Panc1 (cell line): ENCODE data around the gene FAM131A. TPM values are rescaled to one million over a fixed set of nuclear protein-coding genes. Genes with fewer than 3 reads are reported as not detected.

Experiments used
- ATAC-seq: fragments of 200-7000 bp; cut with Tn5 transposase; 2 replicates; pipeline ENCODE4 v1.9.1; 2020; ENCODE audit warnings: mild to moderate bottlenecking, moderate library complexity
- BruUV-seq: library from RNA; stranded (reverse); fragments of 400-500 nt; replicated peaks from 2 replicates; lab custom pipeline; 2021; lab: Mats Ljungman, UMichigan
- CTCF ChIA-PET: fragments of 300-600 bp; sonication (Branson Sonifier 250); formaldehyde crosslinking; loops from one replicate; lab custom pipeline; 2022; ENCODE audit warnings: antibody characterized with exemption; lab: Charles Lee
- POLR2A ChIA-PET: fragments of 300-600 bp; sonication (Branson Sonifier 250); formaldehyde crosslinking; loops from one replicate; lab custom pipeline; 2022; ENCODE audit warnings: antibody characterized with exemption; lab: Charles Lee
- DNase-seq: peaks from one replicate; pipeline ENCODE4 v3.0.0-alpha.2; 2010; ENCODE audit warnings: low read depth, low spot score
- H3K27ac ChIP-seq: 2 replicates; pipeline ENCODE4 v1.5.1; 2011; ENCODE audit warnings: mild to moderate bottlenecking, low read length, inconsistent platforms
- H3K27me3 ChIP-seq: fragments of 200-500 bp; sonication (Bioruptor generic); 2 replicates; pipeline ENCODE4 v1.6.0; 2014; ENCODE audit warnings: low read length, inconsistent platforms; ENCODE audit not compliant: control insufficient read depth, insufficient read depth
- H3K36me3 ChIP-seq: fragments of 200-500 bp; sonication (Bioruptor generic); 2 replicates; pipeline ENCODE4 v1.5.1; 2014; ENCODE audit warnings: inconsistent platforms, mild to moderate bottlenecking, low read length, moderate library complexity; ENCODE audit not compliant: control insufficient read depth, insufficient read depth
- H3K4me1 ChIP-seq: 2 replicates; pipeline ENCODE4 v1.5.1; 2011; ENCODE audit warnings: inconsistent platforms, mild to moderate bottlenecking, low read length, moderate library complexity; ENCODE audit not compliant: control insufficient read depth, insufficient read depth
- H3K4me3 ChIP-seq, 2 experiments: 2 replicates each; pipeline ENCODE4 v1.5.1; 2011 to 2012; ENCODE audit warnings: low read depth in 2 of 2, low read length in 2 of 2, mild to moderate bottlenecking in 2 of 2, inconsistent platforms in 1 of 2, moderate library complexity in 1 of 2
- H3K9me3 ChIP-seq: fragments of 200-500 bp; sonication (Bioruptor generic); 2 replicates; pipeline ENCODE4 v1.5.1; 2014; ENCODE audit warnings: low read depth, mild to moderate bottlenecking, inconsistent platforms, low read length, moderate library complexity; ENCODE audit not compliant: control insufficient read depth, insufficient read depth
- POLR2AphosphoS5 ChIP-seq: IDR thresholded peaks from 2 replicates; pipeline ENCODE4 v1.6.1; 2012; ENCODE audit warnings: mild to moderate bottlenecking, low read depth, low read length, moderate library complexity
- SIN3A ChIP-seq: IDR thresholded peaks from 2 replicates; pipeline ENCODE4 v1.6.1; 2012; ENCODE audit warnings: low read depth, mild to moderate bottlenecking, low read length, moderate library complexity, borderline replicate concordance; ENCODE audit not compliant: insufficient read depth
- TCF7L2 ChIP-seq: IDR thresholded peaks from 2 replicates; pipeline ENCODE4 v1.6.1; 2011; ENCODE audit warnings: mild to moderate bottlenecking, low read depth, low read length, inconsistent platforms
- in situ Hi-C: cut with HindIII; loops from 2 replicates; pipeline ENCODE4 v1.10.0; 2016; ENCODE audit warnings: low sequenced_read_pairs, low pct_unique_long_range_greater_than_20kb
- intact Hi-C: fragments of 100-400 bp; cut with micrococcal nuclease; formaldehyde crosslinking; loops from one replicate; pipeline ENCODE4 v1.10.0; 2022; ENCODE audit not compliant: unreplicated experiment
- total RNA-seq: library from RNA; stranded (reverse); gene quantifications from one replicate; pipeline ENCODE4 v1.2.1, GENCODE V29; 2021; ENCODE audit not compliant: unreplicated experiment
- TF ChIP-seq, protein P1 (sequence below), 2 experiments: IDR thresholded peaks; 2 replicates each; pipeline ENCODE4 v1.6.1; 2011 to 2012; ENCODE audit warnings: low read depth in 2 of 2, control low read depth in 1 of 2, low read length in 1 of 2, mild to moderate bottlenecking in 1 of 2, moderate library complexity in 1 of 2; ENCODE audit not compliant: insufficient read depth in 1 of 2
- TF ChIP-seq, protein P2 (sequence below): fragments of 450-650 bp; IDR thresholded peaks from 2 replicates; pipeline ENCODE4 v1.5.1; 2017; ENCODE audit warnings: mild to moderate bottlenecking

Gene FAM131A
- total RNA-seq, 1 experiment from 2014 or later = 30.1 TPM

DNA sequence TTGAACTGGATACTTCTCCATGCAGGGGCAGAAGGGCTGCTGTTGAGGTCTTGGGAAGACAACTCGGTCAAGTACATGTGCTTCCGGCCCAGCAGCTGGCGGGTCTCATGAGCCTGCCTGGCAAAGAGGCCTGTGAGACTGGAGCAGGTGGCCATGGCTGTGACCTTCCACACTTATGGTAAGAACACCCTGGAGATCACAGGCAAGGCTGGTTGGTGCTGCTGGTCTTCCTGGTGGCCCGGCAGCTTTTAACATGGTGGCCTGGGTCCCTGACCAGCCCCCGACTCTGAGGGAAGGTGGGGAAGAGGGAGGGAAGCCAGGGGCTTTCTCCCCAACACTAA is 57.9 kb downstream of the FAM131A start:
- H3K36me3 ChIP-seq = no peaks in the 10 kb centered on the region
- no peaks in the 10 kb centered on the region for H3K9me3 ChIP-seq
- H3K27ac ChIP-seq = no peak overlapping the region
- H3K4me3 ChIP-seq = no peak overlapping the region
- ATAC-seq = no peak; the same call in 1 of the 2 replicates
- no peak for DNase-seq
- H3K4me1 ChIP-seq = no peaks in the 10 kb centered on the region
- no TSS peak for BruUV-seq
- no peak for TF ChIP-seq SIN3A
- TF ChIP-seq TCF7L2 = no peak
- TF ChIP-seq, protein P1, sequence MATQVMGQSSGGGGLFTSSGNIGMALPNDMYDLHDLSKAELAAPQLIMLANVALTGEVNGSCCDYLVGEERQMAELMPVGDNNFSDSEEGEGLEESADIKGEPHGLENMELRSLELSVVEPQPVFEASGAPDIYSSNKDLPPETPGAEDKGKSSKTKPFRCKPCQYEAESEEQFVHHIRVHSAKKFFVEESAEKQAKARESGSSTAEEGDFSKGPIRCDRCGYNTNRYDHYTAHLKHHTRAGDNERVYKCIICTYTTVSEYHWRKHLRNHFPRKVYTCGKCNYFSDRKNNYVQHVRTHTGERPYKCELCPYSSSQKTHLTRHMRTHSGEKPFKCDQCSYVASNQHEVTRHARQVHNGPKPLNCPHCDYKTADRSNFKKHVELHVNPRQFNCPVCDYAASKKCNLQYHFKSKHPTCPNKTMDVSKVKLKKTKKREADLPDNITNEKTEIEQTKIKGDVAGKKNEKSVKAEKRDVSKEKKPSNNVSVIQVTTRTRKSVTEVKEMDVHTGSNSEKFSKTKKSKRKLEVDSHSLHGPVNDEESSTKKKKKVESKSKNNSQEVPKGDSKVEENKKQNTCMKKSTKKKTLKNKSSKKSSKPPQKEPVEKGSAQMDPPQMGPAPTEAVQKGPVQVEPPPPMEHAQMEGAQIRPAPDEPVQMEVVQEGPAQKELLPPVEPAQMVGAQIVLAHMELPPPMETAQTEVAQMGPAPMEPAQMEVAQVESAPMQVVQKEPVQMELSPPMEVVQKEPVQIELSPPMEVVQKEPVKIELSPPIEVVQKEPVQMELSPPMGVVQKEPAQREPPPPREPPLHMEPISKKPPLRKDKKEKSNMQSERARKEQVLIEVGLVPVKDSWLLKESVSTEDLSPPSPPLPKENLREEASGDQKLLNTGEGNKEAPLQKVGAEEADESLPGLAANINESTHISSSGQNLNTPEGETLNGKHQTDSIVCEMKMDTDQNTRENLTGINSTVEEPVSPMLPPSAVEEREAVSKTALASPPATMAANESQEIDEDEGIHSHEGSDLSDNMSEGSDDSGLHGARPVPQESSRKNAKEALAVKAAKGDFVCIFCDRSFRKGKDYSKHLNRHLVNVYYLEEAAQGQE (IDR thresholded peaks at IDR 0.05; ENCODE audit: insufficient read depth in 1 of 2, low read depth in 2 of 2, low read length in 1 of 2) = no peak
- no peak for TF ChIP-seq POLR2AphosphoS5
- TF ChIP-seq, protein P2, sequence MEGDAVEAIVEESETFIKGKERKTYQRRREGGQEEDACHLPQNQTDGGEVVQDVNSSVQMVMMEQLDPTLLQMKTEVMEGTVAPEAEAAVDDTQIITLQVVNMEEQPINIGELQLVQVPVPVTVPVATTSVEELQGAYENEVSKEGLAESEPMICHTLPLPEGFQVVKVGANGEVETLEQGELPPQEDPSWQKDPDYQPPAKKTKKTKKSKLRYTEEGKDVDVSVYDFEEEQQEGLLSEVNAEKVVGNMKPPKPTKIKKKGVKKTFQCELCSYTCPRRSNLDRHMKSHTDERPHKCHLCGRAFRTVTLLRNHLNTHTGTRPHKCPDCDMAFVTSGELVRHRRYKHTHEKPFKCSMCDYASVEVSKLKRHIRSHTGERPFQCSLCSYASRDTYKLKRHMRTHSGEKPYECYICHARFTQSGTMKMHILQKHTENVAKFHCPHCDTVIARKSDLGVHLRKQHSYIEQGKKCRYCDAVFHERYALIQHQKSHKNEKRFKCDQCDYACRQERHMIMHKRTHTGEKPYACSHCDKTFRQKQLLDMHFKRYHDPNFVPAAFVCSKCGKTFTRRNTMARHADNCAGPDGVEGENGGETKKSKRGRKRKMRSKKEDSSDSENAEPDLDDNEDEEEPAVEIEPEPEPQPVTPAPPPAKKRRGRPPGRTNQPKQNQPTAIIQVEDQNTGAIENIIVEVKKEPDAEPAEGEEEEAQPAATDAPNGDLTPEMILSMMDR = no peak
- POLR2A ChIA-PET = no interaction called here
- H3K27me3 ChIP-seq = peaks cover 2% of the 10 kb centered on the region; the same call in 1 of the 2 replicates
- intact Hi-C loops = no loop called here
- CTCF ChIA-PET = no interaction called here
- in situ Hi-C loops = no loop called here

Other genes starting within 250 kb of the FAM131A start
- not detected for gene HTR3E, start 240.5 kb upstream of the FAM131A start, total RNA-seq
- gene EIF2B5, start 202.2 kb upstream of the FAM131A start, total RNA-seq = 60.2 TPM
- 97.2 TPM for gene DVL3, start 182.2 kb upstream of the FAM131A start, total RNA-seq
- gene AP2M1, start 162.7 kb upstream of the FAM131A start, total RNA-seq = 335 TPM
- gene ABCF3, start 151.4 kb upstream of the FAM131A start, total RNA-seq = 101 TPM
- 0.28 TPM for gene VWA5B2, start 108.0 kb upstream of the FAM131A start, total RNA-seq
- 72.7 TPM for gene ALG3, start 88.6 kb upstream of the FAM131A start, total RNA-seq
- 10.7 TPM for gene EEF1AKMT4, start 87.9 kb upstream of the FAM131A start, total RNA-seq
- gene CAMK2N2, start 76.0 kb upstream of the FAM131A start, total RNA-seq = 5.7 TPM
- gene ECE2, start 61.6 kb upstream of the FAM131A start, total RNA-seq = not detected
- 536 TPM for gene PSMD2, start 38.4 kb upstream of the FAM131A start, total RNA-seq
- gene EIF4G1, start 23.0 kb upstream of the FAM131A start, total RNA-seq = 798 TPM
- 22.5 TPM for gene CLCN2, start 24.0 kb downstream of the FAM131A start, total RNA-seq
- 156 TPM for gene POLR2H, start 24.1 kb downstream of the FAM131A start, total RNA-seq
- gene THPO, start 40.6 kb downstream of the FAM131A start, total RNA-seq = not detected
- gene CHRD, start 42.5 kb downstream of the FAM131A start, total RNA-seq = 1.4 TPM
- 6.0 TPM for gene EPHB3, start 224.2 kb downstream of the FAM131A start, total RNA-seq